ENCODE data around the gene TRPC4AP.

TRPC4AP gene

GRCh38 chr20:34983995-34984735 lies 108.4 kb downstream of the TRPC4AP start:
- H3K4me3 ChIP-seq (ENCODE audit: control insufficient read depth, low read depth, low read length) = no peak overlapping the region
- DNase-seq (ENCODE audit: low read depth) = no peak
- no peak for TF ChIP-seq CTCF (conservative IDR thresholded peaks at IDR 0.05; ENCODE audit: control insufficient read depth, insufficient read depth, low read depth, low read length)

GRCh38 chr20:34983089-34983820 lies 109.4 kb downstream of the TRPC4AP start:
- no peak for TF ChIP-seq CTCF (conservative IDR thresholded peaks at IDR 0.05; ENCODE audit: control insufficient read depth, insufficient read depth, low read depth, low read length)
- DNase-seq (ENCODE audit: low read depth) = no peak
- no peak overlapping the region for H3K4me3 ChIP-seq (ENCODE audit: control insufficient read depth, low read depth, low read length)

GRCh38 chr20:34982270-34983088 lies 110.1 kb downstream of the TRPC4AP start:
- DNase-seq (ENCODE audit: low read depth) = no peak
- TF ChIP-seq CTCF (conservative IDR thresholded peaks at IDR 0.05; ENCODE audit: control insufficient read depth, insufficient read depth, low read depth, low read length) = no peak

GRCh38 chr20:34980543-34981233 lies 111.9 kb downstream of the TRPC4AP start:
- H3K4me3 ChIP-seq (ENCODE audit: control insufficient read depth, low read depth, low read length) = no peak overlapping the region
- DNase-seq (ENCODE audit: low read depth) = peak; percentile 13
- TF ChIP-seq CTCF (conservative IDR thresholded peaks at IDR 0.05; ENCODE audit: control insufficient read depth, insufficient read depth, low read depth, low read length) = no peak

More at GRCh38 chr20:34982270-34983088, 110.1 kb downstream of the TRPC4AP start:
- H3K4me3 ChIP-seq (ENCODE audit: control insufficient read depth, low read depth, low read length) = no peak overlapping the region

DNA sequence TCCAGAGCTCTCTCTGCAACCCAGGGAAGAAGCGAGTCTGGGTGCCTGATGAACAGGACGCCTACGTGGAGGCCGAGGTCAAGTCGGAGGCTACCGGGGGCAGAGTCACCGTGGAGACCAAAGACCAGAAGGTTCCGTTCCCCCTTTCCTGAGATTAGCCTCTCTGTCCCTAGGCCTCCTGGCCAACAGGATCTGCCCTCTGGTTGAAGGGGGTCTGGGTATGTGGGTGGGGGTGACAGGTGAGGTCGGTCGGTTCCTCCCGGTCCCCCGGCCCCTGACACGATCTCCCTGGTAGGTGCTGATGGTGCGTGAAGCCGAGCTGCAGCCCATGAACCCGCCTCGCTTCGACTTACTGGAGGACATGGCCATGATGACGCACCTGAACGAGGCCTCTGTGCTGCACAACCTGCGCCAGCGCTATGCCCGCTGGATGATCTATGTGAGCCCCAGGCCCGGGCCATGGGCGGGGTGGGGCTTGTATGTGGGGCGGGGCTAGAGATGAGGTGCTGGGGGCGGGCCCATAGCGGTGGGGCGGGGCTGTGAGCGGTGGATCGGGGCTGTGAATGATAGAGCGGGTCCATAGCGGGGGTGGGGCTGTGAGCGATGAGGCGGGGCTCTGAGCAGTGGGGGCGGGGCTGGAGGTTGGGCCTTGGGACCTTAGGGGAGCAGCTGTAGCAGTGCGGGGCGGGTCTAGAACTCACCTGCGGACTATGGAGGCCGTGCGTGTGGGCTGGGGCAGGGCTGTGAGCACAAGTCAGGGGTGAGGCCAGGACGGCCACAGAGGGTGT lies 113.0 kb downstream of the TRPC4AP start:
- no peak overlapping the region for H3K4me3 ChIP-seq (ENCODE audit: control insufficient read depth, low read depth, low read length)
- no peak for TF ChIP-seq CTCF (conservative IDR thresholded peaks at IDR 0.05; ENCODE audit: control insufficient read depth, insufficient read depth, low read depth, low read length)
- no peak for DNase-seq (ENCODE audit: low read depth)
